ENCODE results near the gene GPAT3.

GRCh38 chr4:83605210-83605609 is 69.3 kb downstream of the GPAT3 start:
- TF ChIP-seq CTCF (IDR thresholded peaks at IDR 0.05) (no peak), POLR2AphosphoS5 (IDR thresholded peaks at IDR 0.05) (no peak), EP300 (IDR thresholded peaks at IDR 0.05) (no peak)

All from upper lobe of left lung (tissue), 4 donors.